Muscle layer of colon (tissue), 2 donors: ENCODE measurements around the gene SMIM1.

Experiments
- H3K27ac ChIP-seq: one replicate; pipeline ENCODE4 v1.7.0; 2013; ENCODE audit warnings: low read depth, mild to moderate bottlenecking, low read length, moderate library complexity
- H3K27me3 ChIP-seq, 2 donors: one replicate each; pipeline ENCODE4 v1.7.0; 2013; ENCODE audit warnings: low read length in 2 of 2, mild to moderate bottlenecking in 2 of 2; ENCODE audit not compliant: insufficient read depth in 2 of 2, control insufficient read depth in 1 of 2
- H3K36me3 ChIP-seq: one replicate; pipeline ENCODE4 v1.7.0; 2013; ENCODE audit warnings: mild to moderate bottlenecking, low read length; ENCODE audit not compliant: insufficient read depth
- H3K4me1 ChIP-seq: one replicate; pipeline ENCODE4 v1.7.0; 2013; ENCODE audit warnings: mild to moderate bottlenecking, low read length; ENCODE audit not compliant: insufficient read depth
- H3K4me3 ChIP-seq, 2 donors: one replicate each; pipeline ENCODE4 v1.7.0; 2013; ENCODE audit warnings: low read length in 2 of 2, low read depth in 1 of 2, mild to moderate bottlenecking in 1 of 2, moderate library complexity in 1 of 2
- H3K9ac ChIP-seq: one replicate; pipeline ENCODE4 v1.7.0; 2013; ENCODE audit warnings: low read length
- H3K9me3 ChIP-seq: one replicate; pipeline ENCODE4 v1.7.0; 2013; ENCODE audit warnings: mild to moderate bottlenecking, low read length
- donor health status: abdominal sarcoma.
- donor health status: Adenocarcinoma of cecum.

SMIM1 gene

GRCh38 chr1:3821908-3822307, 49.4 kb downstream of the SMIM1 start:
- no peaks in the 10 kb centered on the region for H3K4me1 ChIP-seq

GRCh38 chr1:3822421-3822820, 49.9 kb downstream of the SMIM1 start:
- Histone ChIP-seq H3K9me3 (no peaks in the 10 kb centered on the region), H3K36me3 (peaks cover 49% of the 10 kb centered on the region), H3K9ac (no peak overlapping the region), H3K27me3 (no peaks in the 10 kb centered on the region), H3K4me3 (no peak overlapping the region), H3K4me1 (no peaks in the 10 kb centered on the region), H3K27ac (no peak overlapping the region)

More at GRCh38 chr1:3821908-3822307, 49.4 kb downstream of the SMIM1 start:
- H3K9ac ChIP-seq = no peak overlapping the region
- H3K27me3 ChIP-seq = no peaks in the 10 kb centered on the region
- peaks cover 49% of the 10 kb centered on the region for H3K36me3 ChIP-seq
- no peaks in the 10 kb centered on the region for H3K9me3 ChIP-seq
- H3K27ac ChIP-seq = no peak overlapping the region
- H3K4me3 ChIP-seq = no peak overlapping the region

DNA sequence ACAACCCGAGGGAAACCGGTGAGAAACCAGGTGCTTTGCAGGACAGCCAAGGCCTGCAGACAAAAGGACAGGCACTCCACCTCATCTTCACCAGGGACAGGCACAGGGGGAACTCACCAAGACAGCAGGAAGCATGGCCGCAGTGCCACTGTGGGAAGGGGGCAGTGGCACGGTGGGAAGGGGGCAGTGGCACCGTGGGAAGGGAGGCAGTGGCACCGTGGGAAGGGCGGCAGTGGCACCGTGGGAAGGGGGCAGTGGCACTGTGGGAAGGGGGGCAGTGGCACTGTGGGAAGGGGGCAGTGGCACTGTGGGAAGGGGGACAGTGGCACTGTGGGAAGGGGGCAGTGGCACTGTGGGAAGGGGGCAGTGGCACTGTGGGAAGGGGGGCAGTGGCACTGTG, 52.1 kb downstream of the SMIM1 start:
- Histone ChIP-seq H3K9me3 (no peaks in the 10 kb centered on the region), H3K36me3 (peaks cover 53% of the 10 kb centered on the region), H3K4me3 (no peak overlapping the region), H3K27me3 (no peaks in the 10 kb centered on the region), H3K4me1 (no peaks in the 10 kb centered on the region), H3K27ac (no peak overlapping the region), H3K9ac (no peak overlapping the region)

DNA sequence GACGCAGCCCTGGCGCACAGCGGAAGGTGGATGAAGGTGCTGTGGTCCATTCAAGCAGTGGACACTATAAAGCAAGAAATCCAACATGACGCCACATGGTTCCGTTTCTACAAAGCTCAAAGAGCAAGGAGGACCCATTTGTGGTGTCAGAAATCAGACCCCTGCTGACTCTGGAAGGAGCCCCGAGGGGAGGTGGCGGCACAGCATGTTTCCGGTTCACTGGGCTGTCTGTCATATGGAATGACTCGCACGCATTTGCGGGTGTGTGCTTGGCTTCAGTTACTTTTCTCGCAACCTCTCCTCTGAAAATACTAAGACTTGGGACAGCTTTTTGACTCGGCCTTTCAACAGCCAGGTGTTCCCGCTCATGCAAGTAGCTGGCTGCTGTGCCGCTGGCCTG, 52.8 kb downstream of the SMIM1 start:
- no peaks in the 10 kb centered on the region for H3K27me3 ChIP-seq
- H3K27ac ChIP-seq = no peak overlapping the region
- H3K36me3 ChIP-seq = peaks cover 57% of the 10 kb centered on the region
- no peaks in the 10 kb centered on the region for H3K4me1 ChIP-seq
- H3K9me3 ChIP-seq = no peaks in the 10 kb centered on the region
- no peak overlapping the region for H3K9ac ChIP-seq
- H3K4me3 ChIP-seq = no peak overlapping the region
